ENCODE results near the gene TNFRSF12A.

TNFRSF12A gene

DNA sequence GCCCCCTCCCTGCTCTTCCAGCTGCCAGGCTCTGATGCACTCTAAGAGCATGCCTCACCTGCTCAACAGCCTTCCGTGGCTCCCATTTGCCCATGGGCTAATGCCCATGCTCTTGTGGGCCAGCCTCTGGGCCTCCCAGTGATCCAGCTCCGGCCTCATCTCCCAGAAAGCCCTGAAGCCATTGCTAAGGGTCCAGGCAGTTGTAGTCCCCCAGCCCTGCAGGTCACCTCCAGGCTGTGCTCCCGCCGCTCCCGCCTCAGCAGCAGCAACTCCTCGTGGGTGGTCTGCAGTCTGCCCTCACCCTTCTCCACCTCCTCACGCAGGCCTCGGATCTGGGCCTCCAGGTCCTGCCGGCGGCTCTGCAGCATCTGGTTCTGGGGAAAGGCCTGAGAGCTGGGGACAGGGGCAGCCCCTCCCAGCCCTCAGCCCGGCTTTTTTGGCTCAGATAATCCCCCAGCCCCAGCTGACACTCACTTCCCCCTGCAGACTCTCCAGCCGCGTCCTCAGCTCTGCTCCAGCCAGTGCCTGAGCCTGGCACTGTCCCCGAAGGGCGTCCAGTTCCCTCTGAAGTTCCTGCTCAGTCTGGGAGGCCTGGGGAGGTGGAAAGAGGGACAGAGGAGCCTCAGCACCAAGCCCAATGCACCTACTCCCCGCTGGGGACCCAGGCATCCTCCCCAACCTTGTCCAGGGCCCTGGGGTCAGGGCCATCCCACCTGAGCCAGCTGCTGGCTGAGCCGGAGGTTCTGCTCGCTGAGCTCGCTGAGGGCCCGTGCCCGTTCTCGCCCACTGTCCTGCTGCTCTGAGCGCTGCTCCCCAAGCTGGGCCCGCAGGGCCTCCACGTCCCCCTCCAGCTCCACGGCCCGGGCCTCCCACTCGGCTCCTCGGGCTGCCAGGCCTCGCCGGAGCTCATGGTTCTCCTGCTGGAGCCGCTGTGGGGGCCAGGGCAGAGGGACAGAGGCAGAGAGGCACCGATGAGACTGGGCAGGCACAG, 10.3 kb downstream of the TNFRSF12A start:
- no peak overlapping the region for H3K9ac ChIP-seq (ENCODE audit: insufficient read length)
- H3K27ac ChIP-seq: no peak overlapping the region
- H3K36me3 ChIP-seq (ENCODE audit: insufficient read depth, low read length): peaks cover 15% of the 10 kb centered on the region; the same call in 1 of the 2 replicates
- no peak overlapping the region; the same call in 1 of the 2 replicates for H3K4me3 ChIP-seq
- H3K9me3 ChIP-seq (ENCODE audit: low read depth, low read length): no peaks in the 10 kb centered on the region
- no peak for DNase-seq (ENCODE audit: low read depth, low spot score)
- no peak for TF ChIP-seq FOXP2 (optimal IDR thresholded peaks at IDR 0.05; ENCODE audit: control extremely low read depth, extremely low read length, insufficient read depth)
- no peak for TF ChIP-seq EZH2 (IDR thresholded peaks at IDR 0.05)
- TF ChIP-seq POLR2AphosphoS5 (IDR thresholded peaks at IDR 0.05; ENCODE audit: borderline replicate concordance, low read depth, low read length): no peak

DNA sequence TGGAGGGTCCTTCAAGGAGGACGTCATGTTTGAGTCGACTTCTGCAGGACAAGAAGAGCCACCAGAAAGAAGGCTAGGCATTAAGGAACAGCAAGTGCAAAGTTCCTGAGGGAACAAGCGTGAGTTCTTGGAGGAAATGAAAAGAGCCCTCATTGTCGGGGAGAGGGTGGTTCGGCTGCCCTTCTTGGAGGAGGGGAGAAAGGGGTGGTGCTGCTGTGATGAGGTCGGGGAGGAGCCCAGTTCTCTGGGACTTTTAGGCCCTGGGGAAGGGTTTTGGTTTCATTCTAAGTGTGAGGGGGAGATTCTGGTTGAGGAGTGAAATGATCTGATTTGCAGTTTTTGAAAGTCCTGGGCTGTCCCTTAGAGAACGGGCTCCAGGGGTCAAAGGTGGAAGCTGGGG, 12.5 kb downstream of the TNFRSF12A start:
- H3K9me3 ChIP-seq (ENCODE audit: low read depth, low read length): no peaks in the 10 kb centered on the region
- H3K9ac ChIP-seq (ENCODE audit: insufficient read length): no peak overlapping the region
- no peak overlapping the region for H3K27ac ChIP-seq
- no peak for DNase-seq (ENCODE audit: low read depth, low spot score)
- no peak overlapping the region for H3K4me3 ChIP-seq
- no peaks in the 10 kb centered on the region for H3K36me3 ChIP-seq (ENCODE audit: insufficient read depth, low read length)
- TF ChIP-seq EZH2 (IDR thresholded peaks at IDR 0.05) (no peak), FOXP2 (optimal IDR thresholded peaks at IDR 0.05; ENCODE audit: control extremely low read depth, extremely low read length, insufficient read depth) (no peak), POLR2AphosphoS5 (IDR thresholded peaks at IDR 0.05; ENCODE audit: borderline replicate concordance, low read depth, low read length) (no peak)

DNA sequence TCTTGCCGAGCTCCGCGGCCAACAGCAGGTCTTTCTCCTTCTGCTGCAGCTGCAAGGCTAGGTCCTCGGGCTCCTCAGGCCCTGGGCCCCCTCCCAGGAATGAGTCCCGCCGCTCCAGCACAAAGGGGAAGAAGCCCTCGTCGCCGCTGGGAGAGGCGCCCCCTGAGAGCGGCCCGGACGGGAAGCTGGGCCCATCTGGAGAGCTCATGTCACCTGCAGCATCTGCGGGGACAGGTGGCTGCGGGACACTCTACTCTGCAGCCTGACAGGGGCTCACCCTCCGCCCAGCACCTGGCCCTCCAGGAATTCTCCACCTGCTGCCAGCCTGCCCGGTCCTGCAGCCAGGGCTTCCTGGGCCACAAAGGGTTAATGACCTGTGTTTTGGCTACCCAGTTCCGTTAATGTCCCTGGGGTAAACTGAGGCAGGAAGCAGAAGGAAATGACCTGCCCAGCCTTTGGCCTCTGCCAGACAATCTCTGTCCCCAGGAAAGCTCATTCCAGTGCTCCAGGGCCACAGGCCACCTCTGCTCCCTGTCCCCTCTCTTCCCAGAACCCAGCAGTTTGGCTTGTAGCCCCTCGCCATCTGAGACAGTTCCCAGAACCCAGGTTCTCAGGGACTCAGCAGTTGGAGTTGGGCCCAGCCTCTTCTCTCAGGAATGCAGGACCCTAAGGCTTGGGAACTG, 15.3 kb downstream of the TNFRSF12A start:
- Histone ChIP-seq H3K4me3 (no peak overlapping the region), H3K27ac (no peak overlapping the region), H3K9me3 (ENCODE audit: low read depth, low read length) (no peaks in the 10 kb centered on the region), H3K36me3 (ENCODE audit: insufficient read depth, low read length) (no peaks in the 10 kb centered on the region), H3K9ac (ENCODE audit: insufficient read length) (no peak overlapping the region)
- TF ChIP-seq FOXP2 (optimal IDR thresholded peaks at IDR 0.05; ENCODE audit: control extremely low read depth, extremely low read length, insufficient read depth) (no peak), EZH2 (IDR thresholded peaks at IDR 0.05) (no peak), POLR2AphosphoS5 (IDR thresholded peaks at IDR 0.05; ENCODE audit: borderline replicate concordance, low read depth, low read length) (no peak)
- DNase-seq (ENCODE audit: low read depth, low spot score): no peak

DNA sequence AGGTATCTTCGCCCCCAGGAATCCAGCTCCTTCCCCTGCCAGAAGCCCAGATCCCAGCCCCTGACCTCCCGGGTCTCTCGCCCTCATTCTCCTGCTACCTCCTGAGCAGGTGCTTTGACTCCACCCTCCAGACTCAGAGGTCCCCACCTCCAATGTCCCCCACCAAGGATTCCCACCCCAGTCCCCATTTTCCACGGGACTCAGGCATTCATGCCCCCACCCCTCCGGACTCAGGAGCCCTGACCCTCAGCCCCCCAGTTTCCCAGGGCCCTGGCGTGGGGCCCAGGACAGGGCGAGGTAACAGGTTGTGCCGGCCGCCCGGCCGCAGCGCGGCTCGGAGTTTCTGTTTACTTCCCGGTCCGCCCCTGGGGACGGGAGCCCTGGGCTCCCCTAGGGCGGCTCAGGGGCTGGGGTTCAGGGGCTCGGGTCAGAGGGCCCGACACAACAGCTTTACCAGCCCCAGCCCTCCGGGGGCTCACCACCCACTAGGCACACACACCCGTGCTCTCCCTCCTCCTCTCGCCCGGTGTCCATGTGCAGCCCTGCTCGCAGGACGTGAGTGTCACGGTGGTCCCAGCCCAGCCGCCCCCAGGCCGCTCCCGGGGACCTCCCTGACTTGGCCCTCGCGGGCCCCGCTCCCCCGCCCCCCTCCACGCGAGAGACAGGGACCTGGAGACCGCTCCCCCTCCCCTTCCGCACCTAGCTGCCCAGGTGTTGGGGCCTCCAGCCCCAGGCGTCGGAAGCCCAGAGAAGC, 16.0 kb downstream of the TNFRSF12A start:
- Histone ChIP-seq H3K9me3 (ENCODE audit: low read depth, low read length) (no peaks in the 10 kb centered on the region), H3K27ac (no peak overlapping the region), H3K4me3 (no peak overlapping the region), H3K9ac (ENCODE audit: insufficient read length) (no peak overlapping the region), H3K36me3 (ENCODE audit: insufficient read depth, low read length) (no peaks in the 10 kb centered on the region)
- DNase-seq (ENCODE audit: low read depth, low spot score): no peak
- TF ChIP-seq POLR2AphosphoS5 (IDR thresholded peaks at IDR 0.05; ENCODE audit: borderline replicate concordance, low read depth, low read length): no peak
- TF ChIP-seq EZH2 (IDR thresholded peaks at IDR 0.05): peak; percentile 30
- TF ChIP-seq FOXP2 (optimal IDR thresholded peaks at IDR 0.05; ENCODE audit: control extremely low read depth, extremely low read length, insufficient read depth): no peak

DNA sequence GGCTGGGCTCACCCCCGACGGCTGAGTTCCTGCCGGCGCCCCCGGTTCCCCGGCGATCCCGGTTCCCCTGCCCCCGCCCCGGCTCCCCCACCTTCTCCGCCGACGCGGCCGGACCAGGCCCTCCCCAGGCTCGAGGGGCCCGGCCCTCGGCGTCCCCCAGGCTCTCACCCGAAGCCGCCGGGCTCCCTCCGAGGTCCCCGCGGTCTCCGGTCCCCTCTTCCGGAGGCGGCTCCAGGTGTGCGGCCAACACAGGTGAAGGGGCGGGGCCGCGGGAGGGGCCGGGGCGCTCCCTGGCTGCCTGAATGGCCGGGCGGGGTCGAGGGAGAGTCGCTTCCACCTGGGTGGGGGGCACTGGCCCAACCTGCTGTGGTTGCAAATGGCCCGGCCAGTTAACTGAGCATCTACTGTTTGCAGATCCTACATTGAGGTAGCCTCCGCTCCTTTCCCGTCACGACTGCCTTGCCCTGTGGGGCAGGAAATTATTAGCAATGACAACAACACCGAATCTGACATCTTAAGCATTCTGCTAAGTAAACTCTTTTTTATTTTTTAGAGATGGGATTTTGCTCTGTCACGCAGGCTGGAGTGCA, 16.7 kb downstream of the TNFRSF12A start, which contains the start of gene BICDL2:
BICDL2 (minus strand) TSS at position 219 of the 590 bp plus-strand sequence. CDS start 1,448 bp downstream, outside the sequence.
- H3K36me3 ChIP-seq (ENCODE audit: insufficient read depth, low read length): no peaks in the 10 kb centered on the region
- H3K9ac ChIP-seq (ENCODE audit: insufficient read length): no peak within 1 kb of the TSS
- H3K4me3 ChIP-seq: no peak within 1 kb of the TSS
- no peaks in the 10 kb centered on the region for H3K9me3 ChIP-seq (ENCODE audit: low read depth, low read length)
- H3K27ac ChIP-seq: no peak within 1 kb of the TSS
- TF ChIP-seq FOXP2 (optimal IDR thresholded peaks at IDR 0.05; ENCODE audit: control extremely low read depth, extremely low read length, insufficient read depth): no peak
- TF ChIP-seq EZH2 (IDR thresholded peaks at IDR 0.05): no peak
- TF ChIP-seq POLR2AphosphoS5 (IDR thresholded peaks at IDR 0.05; ENCODE audit: borderline replicate concordance, low read depth, low read length): no peak
- DNase-seq (ENCODE audit: low read depth, low spot score): no peak

DNA sequence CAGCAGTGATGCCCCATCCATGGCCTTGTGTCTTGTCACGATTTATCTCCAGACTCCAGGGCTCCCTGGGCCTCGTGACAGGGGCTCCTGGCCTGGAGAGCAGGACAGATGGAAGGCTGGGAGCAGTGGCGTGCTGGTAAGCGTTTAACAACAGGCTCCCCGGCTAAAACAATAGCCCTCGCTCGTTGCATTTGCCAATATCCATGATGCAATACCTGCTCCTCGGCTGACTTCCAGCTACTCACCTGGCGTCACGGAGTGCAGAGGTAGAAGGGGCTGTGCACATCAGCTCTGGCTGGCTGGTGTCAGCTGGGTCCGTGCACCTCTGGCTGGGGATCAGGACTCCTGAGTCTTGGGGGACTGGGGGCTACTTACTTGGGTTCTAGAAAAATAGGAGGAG, 18.1 kb downstream of the TNFRSF12A start:
- TF ChIP-seq POLR2AphosphoS5 (IDR thresholded peaks at IDR 0.05; ENCODE audit: borderline replicate concordance, low read depth, low read length) (no peak), FOXP2 (optimal IDR thresholded peaks at IDR 0.05; ENCODE audit: control extremely low read depth, extremely low read length, insufficient read depth) (no peak), EZH2 (IDR thresholded peaks at IDR 0.05) (no peak)
- H3K9ac ChIP-seq (ENCODE audit: insufficient read length): no peak overlapping the region

DNA sequence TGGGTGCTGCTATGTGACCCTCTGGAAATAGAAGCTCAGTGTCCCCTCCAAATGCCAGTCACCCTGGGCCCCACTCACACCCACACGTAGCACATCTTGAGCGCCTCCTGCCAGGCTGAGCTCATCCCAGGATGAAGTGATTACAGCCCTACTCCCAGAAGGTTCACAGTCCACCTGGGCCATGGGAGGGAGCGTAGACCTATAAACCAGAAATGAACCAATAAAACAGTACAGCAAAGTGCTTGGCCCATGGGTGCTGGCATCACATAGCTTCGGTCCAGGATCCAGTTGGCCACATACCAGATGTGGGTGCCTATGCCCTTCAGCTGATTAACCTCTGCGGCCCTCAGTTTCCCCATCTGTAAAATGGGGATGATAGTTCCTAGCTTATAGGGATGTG, 18.7 kb downstream of the TNFRSF12A start:
- H3K27ac ChIP-seq: no peak overlapping the region
- H3K36me3 ChIP-seq (ENCODE audit: insufficient read depth, low read length): no peaks in the 10 kb centered on the region
- no peak overlapping the region for H3K9ac ChIP-seq (ENCODE audit: insufficient read length)
- TF ChIP-seq EZH2 (IDR thresholded peaks at IDR 0.05) (no peak), FOXP2 (optimal IDR thresholded peaks at IDR 0.05; ENCODE audit: control extremely low read depth, extremely low read length, insufficient read depth) (no peak), POLR2AphosphoS5 (IDR thresholded peaks at IDR 0.05; ENCODE audit: borderline replicate concordance, low read depth, low read length) (no peak)
- no peak for DNase-seq (ENCODE audit: low read depth, low spot score)
- no peak overlapping the region for H3K4me3 ChIP-seq
- no peaks in the 10 kb centered on the region for H3K9me3 ChIP-seq (ENCODE audit: low read depth, low read length)

More for the DNA sequence above, 18.1 kb downstream of the TNFRSF12A start:
- Histone ChIP-seq H3K27ac (no peak overlapping the region), H3K9me3 (ENCODE audit: low read depth, low read length) (no peaks in the 10 kb centered on the region), H3K36me3 (ENCODE audit: insufficient read depth, low read length) (no peaks in the 10 kb centered on the region), H3K4me3 (no peak overlapping the region)
- DNase-seq (ENCODE audit: low read depth, low spot score): no peak

Data from SK-N-MC (cell line).